GM12878 (cell line): ENCODE data around the gene PTPRC. TPM values are rescaled to one million over a fixed set of nuclear protein-coding genes. Genes with fewer than 3 reads are reported as not detected.

Experiments used
- MYC ChIP-seq: IDR thresholded peaks from 2 replicates; pipeline ENCODE4 v1.6.1; 2011; ENCODE audit warnings: mild to moderate bottlenecking, low read length, moderate library complexity, inconsistent platforms; ENCODE audit not compliant: insufficient read depth, insufficient replicate concordance, insufficient read length, severe bottlenecking
- polyA plus RNA-seq, 11 experiments: library from polyadenylated mRNA; depleted of rRNA in 4 of 11; unstranded in 6 of 11; stranded (reverse) in 5 of 11; fragments of >200 nt; fragmentation: Nextera tagmentation in 4 of 11; fragmentation: Illumina TruSeq in 1 of 11; extraction: Ambion mirVana in 4 of 11; extraction: Trizol in 1 of 11; gene quantifications; 1 replicate in 1 of 11; 2 replicates in 10 of 11; pipeline versions ENCODE4 v1.2.1 to v1.2.3, GENCODE V29; 2011 to 2016; ENCODE audit warnings: inconsistent platforms in 2 of 11, missing spikeins in 2 of 11, low read depth in 1 of 11
- total RNA-seq, 4 experiments: library from RNA; depleted of rRNA in 3 of 4; stranded (reverse); fragments of >200 nt in 3 of 4; fragmentation: Illumina TruSeq in 1 of 4; extraction: Trizol in 1 of 4; gene quantifications; 2 replicates each; pipeline versions ENCODE4 v1.2.1 to v1.2.3, GENCODE V29; 2013 to 2021
- TF ChIP-seq, protein P1 (sequence below): fragments of 150-350 bp; IDR thresholded peaks from 2 replicates; pipeline ENCODE4 v1.6.1; 2014; ENCODE audit warnings: mild to moderate bottlenecking, low read depth, low read length
- TF ChIP-seq, protein P2 (sequence below): IDR thresholded peaks from 2 replicates; pipeline ENCODE4 v1.6.1; 2011; ENCODE audit warnings: borderline replicate concordance, low read depth, mild to moderate bottlenecking, moderate library complexity, mixed read lengths, low read length; ENCODE audit not compliant: insufficient read depth; ENCODE audit errors: extremely low read length
- TF ChIP-seq, protein P3 (sequence below): fragments of 450-650 bp; IDR thresholded peaks from 2 replicates; pipeline ENCODE4 v1.6.1; 2017; ENCODE audit warnings: mild to moderate bottlenecking, low read depth, inconsistent platforms; ENCODE audit not compliant: poor library complexity, severe bottlenecking

Gene PTPRC
- total and polyA plus RNA-seq, 10 of the 15 experiments (the other 5 are each of a cell fraction or from before 2014, with no cell fraction given) = 72.9 to 221 (median 118) TPM

DNA sequence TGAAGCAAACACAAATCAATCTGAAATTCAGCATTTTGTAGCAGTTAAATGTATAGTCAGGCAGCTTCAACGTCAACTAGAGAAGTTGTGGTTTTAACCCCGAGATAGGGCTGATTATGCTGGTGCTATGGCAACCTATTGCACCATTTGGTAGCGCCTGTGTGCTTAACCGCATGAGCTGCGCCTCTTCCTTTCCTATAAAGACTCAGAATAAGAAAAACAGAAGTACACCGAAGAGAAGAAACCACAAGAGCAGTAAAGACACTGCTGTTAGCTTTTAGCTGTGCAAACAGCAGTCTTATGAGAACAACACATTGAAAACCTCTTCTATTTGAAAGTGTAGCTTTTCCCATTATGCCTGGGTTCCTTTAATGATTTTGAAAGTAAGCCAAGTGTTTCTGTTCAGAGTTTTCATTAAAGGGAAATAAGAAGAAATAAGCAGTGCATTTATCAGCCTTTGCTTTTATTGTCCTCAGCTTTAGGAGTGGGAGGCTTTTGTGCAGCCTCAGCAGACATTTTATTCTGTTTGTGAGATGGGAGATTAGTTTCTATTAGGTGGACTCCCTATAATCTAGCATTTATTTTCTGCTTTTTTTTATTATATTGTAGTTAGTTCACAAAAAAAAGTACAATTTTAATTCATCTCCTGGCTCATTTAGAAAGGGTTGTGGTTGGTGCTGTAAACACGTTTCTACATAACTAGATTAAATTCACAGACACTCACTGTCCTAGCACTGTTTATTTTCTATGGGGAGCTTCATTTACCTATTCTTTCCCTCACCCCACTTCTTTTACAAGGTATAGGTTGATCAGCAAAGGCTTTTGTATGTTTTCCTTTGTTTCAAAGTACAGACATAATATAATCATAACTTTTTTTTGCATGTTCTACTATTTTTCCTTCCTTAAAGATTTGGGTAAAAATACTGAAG lies 43.3 kb downstream of the PTPRC start (continued):
- TF ChIP-seq, protein P1, sequence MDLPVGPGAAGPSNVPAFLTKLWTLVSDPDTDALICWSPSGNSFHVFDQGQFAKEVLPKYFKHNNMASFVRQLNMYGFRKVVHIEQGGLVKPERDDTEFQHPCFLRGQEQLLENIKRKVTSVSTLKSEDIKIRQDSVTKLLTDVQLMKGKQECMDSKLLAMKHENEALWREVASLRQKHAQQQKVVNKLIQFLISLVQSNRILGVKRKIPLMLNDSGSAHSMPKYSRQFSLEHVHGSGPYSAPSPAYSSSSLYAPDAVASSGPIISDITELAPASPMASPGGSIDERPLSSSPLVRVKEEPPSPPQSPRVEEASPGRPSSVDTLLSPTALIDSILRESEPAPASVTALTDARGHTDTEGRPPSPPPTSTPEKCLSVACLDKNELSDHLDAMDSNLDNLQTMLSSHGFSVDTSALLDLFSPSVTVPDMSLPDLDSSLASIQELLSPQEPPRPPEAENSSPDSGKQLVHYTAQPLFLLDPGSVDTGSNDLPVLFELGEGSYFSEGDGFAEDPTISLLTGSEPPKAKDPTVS = no peak
- TF ChIP-seq, protein P2, sequence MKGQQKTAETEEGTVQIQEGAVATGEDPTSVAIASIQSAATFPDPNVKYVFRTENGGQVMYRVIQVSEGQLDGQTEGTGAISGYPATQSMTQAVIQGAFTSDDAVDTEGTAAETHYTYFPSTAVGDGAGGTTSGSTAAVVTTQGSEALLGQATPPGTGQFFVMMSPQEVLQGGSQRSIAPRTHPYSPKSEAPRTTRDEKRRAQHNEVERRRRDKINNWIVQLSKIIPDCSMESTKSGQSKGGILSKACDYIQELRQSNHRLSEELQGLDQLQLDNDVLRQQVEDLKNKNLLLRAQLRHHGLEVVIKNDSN = no peak
- TF ChIP-seq, protein P3, sequence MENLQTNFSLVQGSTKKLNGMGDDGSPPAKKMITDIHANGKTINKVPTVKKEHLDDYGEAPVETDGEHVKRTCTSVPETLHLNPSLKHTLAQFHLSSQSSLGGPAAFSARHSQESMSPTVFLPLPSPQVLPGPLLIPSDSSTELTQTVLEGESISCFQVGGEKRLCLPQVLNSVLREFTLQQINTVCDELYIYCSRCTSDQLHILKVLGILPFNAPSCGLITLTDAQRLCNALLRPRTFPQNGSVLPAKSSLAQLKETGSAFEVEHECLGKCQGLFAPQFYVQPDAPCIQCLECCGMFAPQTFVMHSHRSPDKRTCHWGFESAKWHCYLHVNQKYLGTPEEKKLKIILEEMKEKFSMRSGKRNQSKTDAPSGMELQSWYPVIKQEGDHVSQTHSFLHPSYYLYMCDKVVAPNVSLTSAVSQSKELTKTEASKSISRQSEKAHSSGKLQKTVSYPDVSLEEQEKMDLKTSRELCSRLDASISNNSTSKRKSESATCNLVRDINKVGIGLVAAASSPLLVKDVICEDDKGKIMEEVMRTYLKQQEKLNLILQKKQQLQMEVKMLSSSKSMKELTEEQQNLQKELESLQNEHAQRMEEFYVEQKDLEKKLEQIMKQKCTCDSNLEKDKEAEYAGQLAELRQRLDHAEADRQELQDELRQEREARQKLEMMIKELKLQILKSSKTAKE = no peak
- no peak for TF ChIP-seq MYC
